ENCODE results near the gene TSPAN5. TPM values are rescaled to one million over a fixed set of nuclear protein-coding genes. Genes with fewer than 3 reads are reported as not detected.

The TSPAN5 gene
- total RNA-seq, 3 donors from 2014 or later: 1.9 to 17.7 (median 12.8) TPM

- no peak for DNase-seq (ENCODE audit: low spot score in 2 of 2)
- intact Hi-C loops (cut with DNase I; ENCODE audit: low total_unique reads): no loop called here
Measured at GRCh38 chr4:98653890-98654867, 4.2 kb downstream of the TSPAN5 start.

GRCh38 chr4:98652996-98653395 is 5.4 kb downstream of the TSPAN5 start:
- Histone ChIP-seq H3K27ac (peak overlapping the region in 1 of 2 donors; percentile 3), H3K9me3 (no peaks in the 10 kb centered on the region), H3K4me1 (no peaks in the 10 kb centered on the region), H3K4me3 (no peak overlapping the region), H3K36me3 (no peaks in the 10 kb centered on the region), H3K27me3 (no peaks in the 10 kb centered on the region)
- no peak for DNase-seq (ENCODE audit: low spot score in 2 of 2)
- intact Hi-C loops (cut with DNase I; ENCODE audit: low total_unique reads): no loop called here
- no peak for TF ChIP-seq POLR2AphosphoS5 (IDR thresholded peaks at IDR 0.05)
- no peak for TF ChIP-seq CTCF (IDR thresholded peaks at IDR 0.05)
- no peak for TF ChIP-seq POLR2A (IDR thresholded peaks at IDR 0.05)

More at GRCh38 chr4:98653890-98654867, 4.2 kb downstream of the TSPAN5 start:
- Histone ChIP-seq H3K27me3 (no peaks in the 10 kb centered on the region), H3K27ac (peak overlapping the region; percentile 3 to 31), H3K36me3 (no peaks in the 10 kb centered on the region), H3K9me3 (no peaks in the 10 kb centered on the region), H3K4me1 (peaks cover 0 to under 1% of the 10 kb centered on the region in 2 donors), H3K4me3 (peak overlapping the region in 1 of 3 donors; percentile 6)
- TF ChIP-seq CTCF (IDR thresholded peaks at IDR 0.05): no peak
- no peak for TF ChIP-seq POLR2AphosphoS5 (IDR thresholded peaks at IDR 0.05)
- no peak for TF ChIP-seq POLR2A (IDR thresholded peaks at IDR 0.05)

- no peak for DNase-seq (ENCODE audit: low spot score in 2 of 2)
- TF ChIP-seq POLR2AphosphoS5 (IDR thresholded peaks at IDR 0.05) (no peak), CTCF (IDR thresholded peaks at IDR 0.05) (no peak), POLR2A (IDR thresholded peaks at IDR 0.05) (no peak)
- H3K36me3 ChIP-seq: no peaks in the 10 kb centered on the region
- H3K9me3 ChIP-seq: no peaks in the 10 kb centered on the region
- no peaks in the 10 kb centered on the region for H3K27me3 ChIP-seq
- intact Hi-C loops (cut with DNase I; ENCODE audit: low total_unique reads): no loop called here
- H3K4me1 ChIP-seq: no peaks in the 10 kb centered on the region
- H3K27ac ChIP-seq: peak overlapping the region in 1 of 2 donors; percentile 49
- H3K4me3 ChIP-seq: peak overlapping the region in 1 of 3 donors; percentile 19
Measured at GRCh38 chr4:98648602-98649001, 9.8 kb downstream of the TSPAN5 start.

GRCh38 chr4:98646422-98646821 is 12.0 kb downstream of the TSPAN5 start:
- TF ChIP-seq POLR2AphosphoS5 (IDR thresholded peaks at IDR 0.05): no peak
- TF ChIP-seq POLR2A (IDR thresholded peaks at IDR 0.05): no peak
- no peak for TF ChIP-seq CTCF (IDR thresholded peaks at IDR 0.05)
- H3K36me3 ChIP-seq: no peaks in the 10 kb centered on the region
- intact Hi-C loops (cut with DNase I; ENCODE audit: low total_unique reads): no loop called here
- H3K4me3 ChIP-seq: no peak overlapping the region
- H3K27me3 ChIP-seq: no peaks in the 10 kb centered on the region
- H3K27ac ChIP-seq: no peak overlapping the region
- no peaks in the 10 kb centered on the region for H3K9me3 ChIP-seq
- no peaks in the 10 kb centered on the region for H3K4me1 ChIP-seq
- no peak for DNase-seq (ENCODE audit: low spot score in 2 of 2)

GRCh38 chr4:98645527-98645926 is 12.9 kb downstream of the TSPAN5 start:
- H3K36me3 ChIP-seq: no peaks in the 10 kb centered on the region
- TF ChIP-seq POLR2AphosphoS5 (IDR thresholded peaks at IDR 0.05) (no peak), POLR2A (IDR thresholded peaks at IDR 0.05) (no peak), CTCF (IDR thresholded peaks at IDR 0.05) (no peak)
- H3K4me3 ChIP-seq: no peak overlapping the region
- no peaks in the 10 kb centered on the region for H3K27me3 ChIP-seq
- no peaks in the 10 kb centered on the region for H3K4me1 ChIP-seq
- no peak overlapping the region for H3K27ac ChIP-seq
- DNase-seq (ENCODE audit: low spot score in 2 of 2): no peak
- H3K9me3 ChIP-seq: no peaks in the 10 kb centered on the region
- intact Hi-C loops (cut with DNase I; ENCODE audit: low total_unique reads): no loop called here

Data from breast epithelium (tissue), 4 donors.